Erythroblast (primary cell): ENCODE results near the gene UBE2E2.

Experiments
- DNase-seq, 2 experiments: peaks; one replicate each; lab custom pipeline; 2025; lab: John Stamatoyannopoulos, UW
- GATA1 ChIP-seq: IDR thresholded peaks from 2 replicates; pipeline ENCODE4 v1.6.1; 2011; ENCODE audit warnings: low read depth, mild to moderate bottlenecking, control low read depth, low read length, moderate library complexity
- POLR2A ChIP-seq: IDR thresholded peaks from 2 replicates; pipeline ENCODE4 v1.6.1; 2011; ENCODE audit warnings: mild to moderate bottlenecking, low read length

Gene UBE2E2

DNA sequence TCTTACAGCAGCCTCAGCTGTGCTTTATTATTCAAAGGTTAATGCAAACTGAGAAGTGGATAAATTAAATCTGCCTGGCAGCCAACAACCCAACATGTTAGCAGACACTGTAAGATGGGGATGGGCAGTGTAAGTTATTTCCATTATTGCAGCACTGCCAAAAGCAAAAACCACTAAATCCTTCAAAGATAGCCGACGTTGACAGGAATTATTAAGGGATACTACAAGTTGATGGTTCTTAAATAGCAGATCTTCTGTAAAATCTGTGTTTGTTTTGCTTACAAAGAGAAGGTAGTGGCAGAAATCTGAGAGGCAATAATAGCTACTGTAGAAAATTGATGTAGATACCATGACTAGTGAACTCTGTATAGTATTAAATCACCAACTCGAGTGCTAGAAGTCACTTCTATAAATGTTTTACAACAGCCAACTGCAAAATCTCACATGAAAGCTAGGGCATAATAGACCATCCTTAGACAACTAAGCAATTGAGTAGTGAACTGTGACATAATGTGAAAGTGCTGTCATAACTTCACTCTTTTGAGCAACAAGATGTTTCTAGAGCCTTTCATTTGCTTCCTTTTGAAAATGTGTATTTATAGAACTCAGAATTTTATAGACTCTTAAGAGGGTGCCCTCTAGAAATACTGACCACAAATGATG lies 278.6 kb downstream of the UBE2E2 start:
- DNase-seq = no peak
- TF ChIP-seq POLR2A = no peak
- no peak for TF ChIP-seq GATA1

DNA sequence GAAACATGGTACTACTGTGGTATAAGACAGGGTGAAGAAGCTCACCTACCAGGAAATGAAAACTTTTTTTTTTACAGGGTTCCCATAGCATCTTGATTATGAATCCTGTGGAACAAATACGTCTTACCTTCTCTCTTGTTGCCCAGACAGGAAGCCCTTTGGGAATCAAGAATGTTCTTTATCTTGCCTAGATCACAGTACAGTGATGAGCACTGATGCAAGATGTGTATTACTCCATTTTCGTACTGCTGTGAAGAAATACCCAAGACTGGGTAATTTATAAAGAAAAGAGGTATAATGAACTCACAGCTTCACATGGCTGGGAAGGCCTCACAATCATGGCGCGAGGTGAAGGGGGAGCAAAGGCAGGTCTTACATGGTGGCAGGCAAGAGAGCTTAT lies 281.3 kb downstream of the UBE2E2 start:
- no peak for DNase-seq
- TF ChIP-seq GATA1 = no peak
- TF ChIP-seq POLR2A = no peak

DNA sequence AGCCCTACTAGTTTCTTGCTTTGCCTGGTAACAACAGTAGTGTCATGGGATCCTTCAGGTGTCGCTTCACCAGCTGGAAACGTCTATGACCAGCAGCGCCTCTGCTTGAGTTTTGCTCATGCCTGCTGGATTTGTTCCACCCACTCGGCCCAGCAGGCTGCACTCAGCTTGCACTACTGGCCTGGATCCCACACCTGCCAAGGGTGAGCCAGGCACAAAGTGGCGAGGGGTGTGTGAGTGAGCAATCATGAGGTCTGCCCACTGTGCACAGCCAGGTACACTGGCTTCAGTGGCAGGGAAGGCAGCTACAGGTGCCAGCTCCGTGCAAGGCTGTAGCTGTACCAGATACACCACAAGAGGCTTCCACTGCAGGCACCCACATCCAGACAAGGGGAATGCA lies 282.8 kb downstream of the UBE2E2 start:
- no peak for DNase-seq
- no peak for TF ChIP-seq POLR2A
- no peak for TF ChIP-seq GATA1

DNA sequence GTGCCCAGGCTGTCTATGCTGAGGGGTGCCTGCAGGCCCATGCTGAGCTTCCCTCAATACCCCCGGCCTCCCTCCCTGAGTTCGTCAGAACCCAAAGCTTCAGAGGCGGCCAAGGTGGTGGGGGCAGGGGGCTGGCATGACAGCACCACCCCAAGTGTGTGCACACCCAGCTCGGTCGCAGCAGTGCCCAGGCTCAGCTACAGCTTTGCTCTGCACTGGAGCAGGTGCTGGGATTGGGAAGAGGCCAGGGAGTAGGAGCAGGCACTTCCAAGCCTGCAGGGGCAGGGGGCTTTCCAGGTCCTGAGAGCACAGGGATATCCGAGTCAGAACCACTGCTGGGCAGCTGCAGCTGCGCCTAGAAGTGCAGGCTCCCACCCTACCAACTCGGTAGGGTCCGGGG lies 283.9 kb downstream of the UBE2E2 start:
- no peak for DNase-seq
- TF ChIP-seq GATA1 (no peak), POLR2A (no peak)

DNA sequence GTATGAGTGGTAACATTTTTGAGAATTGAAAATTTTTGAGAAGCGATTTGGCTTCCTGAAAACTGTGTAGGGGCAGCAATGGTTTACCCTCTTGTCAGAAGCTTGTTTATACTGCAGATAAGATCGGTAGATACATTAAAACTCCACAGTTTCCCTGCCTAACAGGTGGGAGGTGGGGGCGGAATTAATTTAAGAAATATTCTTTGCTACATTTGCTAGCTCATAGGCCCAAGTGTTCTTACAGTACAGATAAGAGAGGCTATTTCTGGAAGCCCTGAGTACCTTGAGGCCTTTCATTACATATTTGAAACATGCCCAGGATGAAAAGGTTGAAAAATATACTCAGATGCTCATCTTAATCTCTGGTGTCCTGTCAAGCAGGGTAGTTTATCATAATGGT lies 285.5 kb downstream of the UBE2E2 start:
- DNase-seq = no peak

DNA sequence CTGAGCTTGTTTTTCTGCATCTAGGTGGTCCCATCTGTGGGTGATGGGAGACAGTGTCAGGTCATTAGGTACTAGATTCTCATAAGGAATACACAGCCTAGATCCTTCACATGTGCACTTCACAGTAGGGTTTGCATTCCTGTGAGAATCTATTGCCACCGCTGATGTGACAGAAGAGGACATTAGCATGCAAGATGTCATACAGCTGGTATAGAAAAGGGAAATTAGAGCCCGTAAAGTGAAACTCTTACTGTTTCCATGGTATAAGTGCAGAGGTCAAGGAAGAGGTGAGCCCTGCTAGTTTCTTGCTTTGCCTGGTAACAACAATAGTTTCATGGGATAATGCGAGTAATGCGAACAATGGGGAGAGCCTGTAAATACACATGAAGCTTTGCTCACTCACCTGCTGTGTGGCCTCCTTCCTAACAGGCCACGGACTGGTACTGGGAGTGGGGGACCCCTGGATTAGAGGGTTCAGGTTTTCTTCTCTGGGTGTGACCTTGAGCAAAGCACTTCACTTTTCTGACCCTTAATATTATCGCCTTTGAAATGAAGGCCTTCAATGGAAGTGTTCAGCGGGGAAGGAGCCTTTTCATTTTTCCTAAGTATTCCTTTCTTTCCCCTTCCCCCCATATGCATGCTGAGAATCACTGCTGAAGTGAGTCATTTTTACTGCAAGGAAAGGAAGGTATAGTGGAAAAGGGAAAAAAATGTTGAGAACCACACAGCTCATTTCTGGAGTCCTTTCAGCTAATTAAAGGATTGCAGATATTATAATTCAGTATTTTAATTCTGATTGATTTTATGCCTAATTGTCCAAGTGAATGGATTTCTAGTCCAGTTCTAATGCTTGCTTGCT lies 286.4 kb downstream of the UBE2E2 start:
- TF ChIP-seq GATA1 = no peak
- TF ChIP-seq POLR2A = no peak
- DNase-seq = no peak

More for the DNA sequence above, 285.5 kb downstream of the UBE2E2 start:
- TF ChIP-seq POLR2A = no peak
- TF ChIP-seq GATA1 = no peak

DNA sequence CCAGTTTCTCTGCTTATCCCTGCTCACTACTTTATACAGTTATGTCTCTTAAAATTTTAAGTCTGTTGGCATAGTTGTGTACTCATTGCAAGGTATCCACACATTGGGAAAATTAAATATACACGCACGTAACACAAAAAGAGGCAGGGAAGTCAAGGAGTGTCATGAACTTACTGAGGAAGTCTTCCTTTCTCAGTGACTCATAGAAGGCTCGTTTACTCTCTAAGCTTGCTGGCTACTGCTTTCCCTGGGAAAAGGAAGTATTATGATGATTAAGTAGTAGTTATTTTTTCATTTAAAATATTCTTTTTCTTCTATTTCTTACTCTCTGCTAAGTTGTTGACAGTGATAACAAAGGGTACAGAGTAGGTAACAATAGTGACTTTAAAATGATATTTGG lies 287.3 kb downstream of the UBE2E2 start:
- TF ChIP-seq GATA1 (no peak), POLR2A (no peak)
- DNase-seq = no peak

DNA sequence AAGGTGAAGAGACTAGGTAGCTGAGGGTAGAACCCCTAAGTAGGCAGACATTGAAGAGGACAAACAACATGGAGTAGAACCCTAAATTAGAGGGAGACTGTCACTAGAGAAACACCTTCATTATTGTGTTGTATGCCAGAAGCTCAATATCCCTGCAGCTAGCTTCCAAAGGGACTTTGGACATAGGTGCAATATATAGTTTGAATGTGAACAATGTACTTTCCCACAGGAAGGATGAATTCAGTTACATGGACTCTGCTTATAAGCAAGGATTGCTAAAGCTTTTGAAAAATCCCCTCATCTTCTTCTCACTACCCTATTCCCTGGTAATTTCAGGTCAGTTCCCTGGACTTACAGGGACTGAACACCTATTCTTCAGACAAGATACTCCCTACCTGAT lies 288.9 kb downstream of the UBE2E2 start:
- TF ChIP-seq POLR2A = no peak
- TF ChIP-seq GATA1 = no peak
- no peak for DNase-seq

DNA sequence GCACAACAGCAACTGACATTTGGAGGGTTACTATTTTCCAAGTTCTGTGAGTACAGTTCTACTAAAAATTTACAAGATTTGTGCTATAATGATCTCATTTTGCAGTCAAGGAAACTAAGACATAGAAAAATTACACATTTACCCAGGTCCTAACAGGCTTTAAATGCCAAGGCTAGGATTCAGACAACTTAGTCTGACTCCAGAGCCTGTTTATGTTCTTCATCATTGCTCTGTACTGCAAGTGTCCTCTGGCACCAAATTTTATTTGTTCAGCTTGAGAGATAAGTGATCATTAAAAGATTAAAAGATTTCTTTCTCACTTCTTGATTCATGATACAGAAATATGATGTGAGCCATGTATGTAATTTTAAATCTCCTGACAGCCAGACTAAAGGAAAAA lies 290.8 kb downstream of the UBE2E2 start:
- DNase-seq = no peak
- no peak for TF ChIP-seq POLR2A
- TF ChIP-seq GATA1 = no peak

DNA sequence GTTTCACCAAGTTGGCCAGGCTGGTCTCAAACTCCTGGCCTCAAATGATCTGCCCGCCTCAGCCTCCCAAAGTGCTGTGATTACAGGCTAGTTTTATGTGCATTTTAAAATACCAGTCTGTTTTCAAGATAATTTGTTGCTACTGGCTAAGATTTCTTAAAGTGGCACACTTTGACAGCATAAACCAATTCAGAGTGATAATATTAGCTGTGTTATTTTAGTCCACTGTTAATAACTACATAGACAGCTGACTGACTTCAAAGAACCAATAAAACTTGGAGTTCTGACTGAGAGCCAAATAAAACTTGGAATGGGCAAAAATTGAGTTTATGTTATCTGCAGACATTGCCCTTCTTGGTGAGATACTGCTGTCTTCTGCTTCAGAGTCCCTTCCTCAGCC lies 291.8 kb downstream of the UBE2E2 start:
- no peak for TF ChIP-seq GATA1
- no peak for TF ChIP-seq POLR2A
- no peak for DNase-seq

DNA sequence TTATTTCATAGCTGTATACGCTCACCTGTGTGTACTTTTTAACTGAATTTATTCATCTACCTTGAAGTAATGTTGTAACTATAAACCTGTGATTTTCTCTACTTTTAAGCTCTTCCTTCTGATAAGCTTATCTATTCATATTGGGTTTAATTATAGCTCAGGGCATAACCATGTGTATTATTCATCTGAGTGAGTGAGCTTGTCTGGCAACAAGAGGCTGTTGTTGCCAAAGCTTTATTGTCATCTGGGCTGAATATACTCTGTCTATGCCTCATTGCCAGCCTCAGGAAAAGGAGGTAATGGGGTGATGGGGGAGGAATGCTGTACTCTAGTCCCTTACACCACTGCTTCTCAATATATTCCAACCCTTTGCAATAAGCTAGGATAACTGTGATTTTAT lies 292.4 kb downstream of the UBE2E2 start:
- no peak for DNase-seq

DNA sequence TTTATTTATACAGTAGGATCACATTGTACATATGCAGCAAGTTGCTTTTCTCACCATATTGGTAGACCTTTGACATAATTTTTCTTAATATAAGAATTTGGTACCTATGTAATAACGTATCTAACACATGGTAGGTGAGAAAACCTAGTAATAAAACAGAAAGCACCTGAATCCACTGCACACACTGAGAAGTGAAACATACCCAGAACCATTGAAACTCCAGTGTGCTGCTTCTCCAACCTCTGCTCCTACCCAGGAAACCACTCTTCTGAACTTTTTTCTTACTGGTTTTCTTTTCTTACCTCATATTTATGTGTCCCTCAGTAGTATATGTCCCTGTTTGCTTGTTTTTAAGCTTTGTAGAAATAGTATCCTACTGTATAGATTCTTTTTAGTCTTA lies 293.0 kb downstream of the UBE2E2 start:
- no peak for DNase-seq
- TF ChIP-seq POLR2A (no peak), GATA1 (no peak)

More for the DNA sequence above, 292.4 kb downstream of the UBE2E2 start:
- TF ChIP-seq POLR2A (no peak), GATA1 (no peak)

DNA sequence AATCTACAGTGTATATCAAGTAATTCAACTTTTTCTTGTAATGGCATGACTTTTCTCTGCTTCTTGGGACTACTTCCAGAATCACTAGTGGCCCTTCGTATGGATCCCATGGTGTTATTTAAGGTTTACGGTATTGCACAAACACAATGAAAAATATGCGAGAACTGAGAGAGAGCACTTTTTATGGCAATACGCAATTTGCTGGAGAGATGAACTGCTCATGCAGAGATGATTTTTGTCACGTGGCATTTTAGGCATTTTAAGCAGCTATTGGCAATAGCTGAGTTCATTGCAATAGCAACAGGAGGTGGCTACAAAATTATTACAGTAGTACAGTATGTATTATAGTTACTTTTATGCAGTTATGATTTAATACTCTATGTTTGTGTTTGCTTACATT lies 294.0 kb downstream of the UBE2E2 start:
- TF ChIP-seq GATA1 (no peak), POLR2A (no peak)
- DNase-seq = no peak

DNA sequence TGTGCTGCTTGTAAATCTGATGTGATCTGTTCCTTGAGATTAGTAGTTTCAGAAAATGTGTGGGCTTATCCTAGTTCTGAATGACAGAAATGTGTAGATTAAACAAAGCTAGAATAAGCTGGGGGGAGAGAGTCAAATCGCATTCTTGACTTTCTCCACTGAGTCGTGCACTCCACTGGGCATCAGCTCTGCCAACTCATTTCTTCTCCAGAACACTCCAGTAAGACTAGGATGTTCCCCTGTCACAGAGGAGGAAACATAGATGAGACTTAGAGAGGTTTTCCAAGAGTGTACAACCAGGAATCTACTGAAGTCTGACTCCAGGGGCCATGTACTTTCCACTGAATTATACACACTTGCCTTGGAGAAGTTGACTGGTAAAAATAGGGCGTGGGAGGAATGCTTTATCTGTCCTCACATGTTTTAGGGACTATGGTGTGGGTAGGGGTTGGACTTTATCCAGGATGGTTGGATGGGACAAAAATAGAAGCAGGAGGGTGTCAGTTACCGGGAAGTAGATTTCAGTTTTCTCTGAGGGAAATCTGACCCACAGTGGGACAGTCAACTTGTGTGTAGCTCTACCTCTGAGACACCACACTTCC lies 298.2 kb downstream of the UBE2E2 start:
- no peak for DNase-seq
- TF ChIP-seq GATA1 = no peak
- no peak for TF ChIP-seq POLR2A

DNA sequence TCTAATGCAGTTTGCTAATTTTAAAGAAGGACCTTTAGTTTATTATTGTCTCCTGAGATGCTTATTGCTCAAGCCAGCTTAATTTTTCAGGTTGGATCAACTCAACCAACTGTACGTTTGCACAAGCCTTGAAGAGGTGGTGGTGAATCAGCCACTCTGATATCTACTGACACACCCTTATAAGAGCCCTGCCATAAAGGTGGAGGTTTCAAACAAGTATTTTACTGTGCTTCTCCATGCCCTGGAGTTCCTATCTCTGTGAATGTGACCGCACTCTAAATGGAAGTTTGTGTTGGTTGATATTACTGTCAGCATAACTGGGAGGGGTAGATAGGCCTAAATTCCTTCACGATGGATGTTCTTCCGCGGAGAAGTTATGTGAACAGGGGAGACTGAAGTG lies 305.3 kb downstream of the UBE2E2 start:
- DNase-seq = no peak
- TF ChIP-seq GATA1 (no peak), POLR2A (no peak)

DNA sequence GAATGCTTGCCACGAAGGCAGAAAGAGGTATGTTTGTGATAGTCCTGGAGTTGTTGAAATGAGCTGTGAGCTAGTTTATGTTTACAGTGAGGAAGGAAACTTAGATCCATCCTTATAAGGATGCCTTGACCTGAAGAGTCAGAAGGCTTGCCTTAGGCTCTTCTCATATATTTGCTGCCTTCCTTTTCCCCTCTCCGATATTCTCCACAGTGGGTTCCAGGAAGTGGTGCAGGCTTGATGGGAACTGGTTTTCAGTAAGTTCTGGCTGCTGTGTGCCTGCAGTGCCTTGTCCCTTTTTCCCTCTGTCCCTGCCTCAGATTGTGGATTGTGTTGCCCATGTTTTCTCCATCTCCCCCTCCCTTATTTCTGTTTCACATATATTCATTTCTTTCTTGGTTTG lies 315.3 kb downstream of the UBE2E2 start:
- TF ChIP-seq POLR2A (no peak), GATA1 (no peak)

More for the DNA sequence above, 315.3 kb downstream of the UBE2E2 start:
- no peak for DNase-seq
